Hematopoietic multipotent progenitor cell (in vitro differentiated cells): Measurements from ENCODE around the gene PCCA. TPM values are rescaled to one million over a fixed set of nuclear protein-coding genes. Genes with fewer than 3 reads are reported as not detected.

ENCODE experiments used
- DNase-seq, 3 donors: peaks; one replicate each; pipeline ENCODE4 v3.0.0-alpha.2; 2011 to 2015; ENCODE audit warnings: low read depth in 2 of 3, low spot score in 2 of 3
- total RNA-seq: library from RNA; depleted of rRNA; stranded (reverse); fragments of >200 nt; gene quantifications from one replicate; pipeline ENCODE4 v1.2.3, GENCODE V29; 2012

The PCCA gene
- total RNA-seq, 1 donor: 11.0 TPM

- DNase-seq: no peak
These were observed 396.4 kb downstream of the PCCA start for GRCh38 chr13:100485265-100485664.

GRCh38 chr13:100490692-100491091, 401.8 kb downstream of the PCCA start:
- DNase-seq: no peak

GRCh38 chr13:100491164-100491842, 402.4 kb downstream of the PCCA start:
- no peak for DNase-seq

- DNase-seq: no peak
These were observed 404.5 kb downstream of the PCCA start for GRCh38 chr13:100493418-100493817.

GRCh38 chr13:100495455-100495854, 406.6 kb downstream of the PCCA start:
- DNase-seq: no peak

GRCh38 chr13:100497389-100497788, 408.5 kb downstream of the PCCA start:
- no peak for DNase-seq

GRCh38 chr13:100502446-100502845, 413.6 kb downstream of the PCCA start:
- DNase-seq: no peak

GRCh38 chr13:100503622-100504021, 414.7 kb downstream of the PCCA start:
- no peak for DNase-seq

- DNase-seq: no peak
These were observed 417.3 kb downstream of the PCCA start for GRCh38 chr13:100506154-100506553.

- peak in 1 of 3 donors; percentile 28 for DNase-seq
These were observed 417.9 kb downstream of the PCCA start for GRCh38 chr13:100506600-100507422.

- no peak for DNase-seq
These were observed 419.6 kb downstream of the PCCA start for GRCh38 chr13:100508455-100508854.

GRCh38 chr13:100508996-100509395, 420.1 kb downstream of the PCCA start:
- DNase-seq: no peak

- no peak for DNase-seq
These were observed 421.5 kb downstream of the PCCA start for GRCh38 chr13:100510208-100510957.

GRCh38 chr13:100511466-100511865, 422.6 kb downstream of the PCCA start:
- DNase-seq: no peak

GRCh38 chr13:100512422-100512821, 423.5 kb downstream of the PCCA start:
- DNase-seq: no peak

GRCh38 chr13:100513171-100513570, 424.3 kb downstream of the PCCA start:
- DNase-seq: no peak

- DNase-seq: no peak
These were observed 425.2 kb downstream of the PCCA start for GRCh38 chr13:100513987-100514670.

- peak; percentile 50 to 74 (median 54) for DNase-seq
These were observed 426.0 kb downstream of the PCCA start for GRCh38 chr13:100514788-100515409.

GRCh38 chr13:100515410-100515800, 426.5 kb downstream of the PCCA start:
- no peak for DNase-seq

- DNase-seq: no peak
These were observed 428.2 kb downstream of the PCCA start for GRCh38 chr13:100517135-100517534.
